IMR-90 (cell line): ENCODE results near the gene ASTN2.

Source experiments
- MAFK ChIP-seq: IDR thresholded peaks from 2 replicates; pipeline ENCODE4 v1.6.1; 2012; ENCODE audit warnings: low read depth, low read length, improper control_type of control experiment
- POLR2A ChIP-seq: IDR thresholded peaks from 2 replicates; pipeline ENCODE4 v1.6.1; 2012; ENCODE audit warnings: mild to moderate bottlenecking, low read depth, low read length

- TF ChIP-seq POLR2A (no peak), MAFK (no peak)
Observed at GRCh38 chr9:116491219-116491618, 923.6 kb downstream of the ASTN2 start.
